ENCODE data around the gene TNRC18.

Gene TNRC18

DNA sequence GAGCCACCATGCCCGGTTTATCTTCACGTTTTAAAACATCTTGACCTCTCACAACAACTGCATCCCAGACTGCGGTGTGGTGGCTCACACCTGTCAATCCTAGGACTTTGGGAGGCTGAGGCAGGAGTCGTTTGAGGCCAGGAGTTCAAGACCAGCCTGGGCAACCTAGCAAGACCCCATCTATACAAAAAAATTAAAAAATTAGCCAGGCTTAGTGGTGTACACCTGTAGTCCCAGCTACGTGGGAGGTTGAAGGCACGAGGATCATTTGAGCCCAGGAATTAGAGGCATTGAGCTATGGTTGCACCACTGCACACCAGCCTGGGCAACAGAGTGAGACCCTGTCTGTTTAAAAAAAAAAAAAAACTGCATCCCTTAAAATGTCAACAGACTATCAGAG, 20.2 kb downstream of the TNRC18 start:
- no peak for DNase-seq (ENCODE audit: low spot score)

DNA sequence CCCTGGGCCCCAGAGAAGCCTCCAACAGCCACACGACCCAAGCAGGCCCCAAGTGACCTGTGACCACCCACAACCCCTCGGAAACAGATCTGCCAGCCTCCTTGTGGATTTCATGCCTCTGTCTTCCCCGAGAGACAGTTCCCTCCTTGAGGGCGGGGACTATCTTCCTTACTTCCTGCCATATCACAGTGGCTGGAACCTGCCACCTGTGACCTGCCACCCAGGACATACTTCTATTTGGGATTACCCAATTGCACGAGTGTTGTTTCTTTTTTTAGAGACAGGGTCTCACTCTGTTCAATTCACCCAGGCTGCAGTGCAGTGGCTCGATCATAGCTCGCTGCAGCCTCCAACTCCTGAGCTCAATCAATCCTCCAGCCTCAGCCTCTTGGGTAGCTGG, 25.9 kb downstream of the TNRC18 start:
- no peak for DNase-seq (ENCODE audit: low spot score)

DNA sequence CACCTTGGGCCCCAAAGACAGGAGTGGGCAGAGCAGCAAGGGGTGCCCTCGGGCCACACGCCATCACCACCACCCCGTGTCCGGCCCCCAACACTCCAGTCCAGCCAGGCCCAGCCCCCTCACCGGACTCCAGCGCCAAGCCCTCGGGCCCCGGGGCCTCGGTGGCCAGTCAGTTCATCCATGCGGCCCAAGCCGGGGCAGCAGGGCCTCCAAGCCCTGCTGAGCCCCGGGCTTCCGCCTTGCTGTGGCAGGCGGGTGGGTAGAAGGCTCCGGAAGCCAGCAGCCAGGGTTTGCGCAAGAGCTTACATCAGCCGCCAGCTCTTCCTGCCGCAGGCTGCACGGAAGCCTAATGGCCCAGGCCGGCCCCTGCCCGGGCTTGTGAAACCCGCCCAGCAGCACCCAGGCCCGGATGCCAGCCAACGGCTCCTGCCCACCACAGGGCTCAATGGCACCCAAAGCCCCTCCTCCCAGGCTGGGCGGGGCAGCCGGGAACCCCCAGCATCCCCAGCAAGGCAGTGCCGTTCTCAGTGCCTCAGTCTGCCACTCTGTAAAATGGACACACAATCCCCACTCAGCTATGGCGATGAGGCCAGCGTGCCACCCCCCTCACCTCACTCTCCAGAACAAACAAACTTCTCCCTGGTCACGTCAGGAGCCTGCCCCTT, 26.5 kb downstream of the TNRC18 start:
- peak; percentile 91 for DNase-seq (ENCODE audit: low spot score)

DNA sequence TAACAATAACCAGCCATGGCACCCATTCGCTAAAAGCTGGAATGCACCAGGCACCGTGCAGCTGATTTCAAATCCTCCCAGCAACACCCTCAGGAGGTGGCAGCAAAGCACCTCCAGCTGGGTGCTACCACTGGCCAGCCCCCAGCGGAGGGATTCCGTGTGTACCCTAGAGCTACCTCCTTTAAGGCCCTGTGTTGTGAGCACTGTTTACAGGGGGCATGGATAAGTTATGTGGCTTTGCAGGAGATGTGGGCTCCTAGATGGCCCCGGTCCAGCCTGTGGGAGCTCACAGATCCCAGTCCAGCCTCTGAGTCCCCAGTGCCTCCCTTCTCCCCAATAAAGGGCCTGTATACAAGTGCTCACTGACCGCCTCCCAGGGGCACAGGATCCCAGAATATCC, 27.1 kb downstream of the TNRC18 start:
- DNase-seq (ENCODE audit: low spot score), result peak; percentile 62

DNA sequence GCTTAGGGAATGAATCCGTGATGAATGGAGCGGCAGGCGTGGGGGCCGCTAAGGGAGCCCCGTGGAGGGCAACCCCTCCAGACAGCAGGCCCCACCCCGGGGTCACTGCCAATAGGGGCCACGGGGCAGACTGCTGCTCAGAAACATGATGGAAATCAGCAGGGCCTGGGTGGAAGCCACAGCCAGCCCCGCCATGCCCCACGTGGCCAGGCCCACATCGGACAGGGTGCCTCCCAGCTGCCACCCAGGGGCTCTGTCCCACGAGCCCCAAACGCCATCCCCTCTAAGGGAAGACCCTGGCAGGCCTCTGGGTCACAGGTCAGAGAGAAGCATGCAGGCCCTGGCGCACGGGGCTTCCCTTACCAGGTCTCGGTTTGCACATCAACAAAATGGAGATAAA, 28.4 kb downstream of the TNRC18 start:
- no peak for DNase-seq (ENCODE audit: low spot score)

DNA sequence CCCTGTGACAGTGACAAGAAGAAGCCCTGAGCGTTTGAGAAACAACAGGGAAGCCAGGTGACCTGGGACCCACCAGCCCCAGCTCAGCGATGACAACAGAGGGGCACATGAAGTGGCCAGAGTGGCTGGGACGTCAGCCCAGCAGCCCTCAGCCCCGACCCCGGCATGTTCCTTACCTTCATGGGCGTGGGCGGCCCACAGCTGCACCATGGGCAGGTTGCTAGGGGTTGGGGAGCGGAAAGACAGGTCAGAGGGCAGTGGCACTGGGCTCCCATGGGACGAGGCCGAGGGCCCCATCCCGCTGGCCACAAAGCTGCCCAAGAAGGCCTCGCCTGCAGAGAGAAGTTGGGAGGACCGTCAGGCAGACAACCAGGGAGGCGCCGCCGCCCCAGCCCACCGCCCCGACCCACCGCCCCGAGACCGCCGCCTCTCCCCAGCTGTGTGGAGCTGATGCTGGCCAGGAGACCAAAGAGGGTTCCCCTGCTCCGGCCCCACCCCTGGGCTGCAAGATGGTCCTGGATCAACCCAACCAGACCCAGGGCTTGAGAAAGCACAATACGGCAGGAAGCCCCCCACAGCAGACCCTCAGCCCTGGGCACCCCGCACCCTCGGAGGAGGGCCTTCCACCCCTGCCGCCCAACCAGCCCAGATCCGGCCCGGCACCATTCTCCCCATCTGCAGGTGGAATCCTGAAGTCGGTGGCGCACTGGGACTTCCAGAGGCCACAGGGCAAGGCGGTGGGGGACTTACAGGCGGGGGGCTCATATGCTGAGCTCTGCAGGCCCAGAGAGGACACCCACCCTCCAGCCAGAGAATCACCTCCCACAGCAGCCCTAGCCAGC, 29.1 kb downstream of the TNRC18 start:
- DNase-seq (ENCODE audit: low spot score), result no peak

DNA sequence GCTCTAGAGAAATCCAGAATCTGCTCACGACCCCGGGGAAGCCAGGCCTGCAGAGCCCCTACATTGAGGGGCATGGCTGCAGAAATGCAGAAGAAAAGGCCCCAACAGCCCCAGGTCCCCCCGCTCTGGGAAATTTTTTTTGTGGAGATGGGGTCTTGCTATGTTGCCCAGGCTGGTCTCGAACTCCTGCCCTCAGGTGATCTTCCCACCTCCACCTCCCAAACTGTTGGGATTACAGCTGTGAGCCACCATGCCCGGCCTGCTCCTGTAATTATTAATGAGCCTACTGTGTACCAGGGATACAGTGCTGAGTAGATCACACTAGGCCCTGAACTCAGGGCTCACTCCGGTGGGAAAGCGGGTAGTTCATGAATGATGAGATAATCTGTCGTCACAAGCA, 29.9 kb downstream of the TNRC18 start:
- DNase-seq (ENCODE audit: low spot score), result no peak

DNA sequence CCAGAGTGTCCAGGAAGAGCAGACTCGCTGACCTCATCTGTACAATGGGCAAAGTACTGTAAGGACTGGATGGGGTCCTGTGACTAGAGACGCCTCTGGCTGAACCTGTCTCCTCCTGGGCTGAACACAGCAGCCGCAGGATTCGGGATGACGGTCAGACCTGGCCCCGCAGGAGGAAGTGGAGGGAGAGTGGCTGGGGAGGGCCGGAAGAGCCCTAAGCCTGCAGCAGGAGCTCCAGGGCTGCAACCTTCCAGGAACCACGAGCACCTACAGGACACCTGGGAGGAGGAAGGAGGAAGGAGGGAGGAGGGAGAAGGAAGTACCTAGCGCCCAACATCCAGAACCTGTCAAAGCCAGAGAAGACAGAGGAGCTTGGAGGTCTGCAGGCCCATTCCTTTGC, 30.3 kb downstream of the TNRC18 start:
- DNase-seq (ENCODE audit: low spot score), result no peak

DNA sequence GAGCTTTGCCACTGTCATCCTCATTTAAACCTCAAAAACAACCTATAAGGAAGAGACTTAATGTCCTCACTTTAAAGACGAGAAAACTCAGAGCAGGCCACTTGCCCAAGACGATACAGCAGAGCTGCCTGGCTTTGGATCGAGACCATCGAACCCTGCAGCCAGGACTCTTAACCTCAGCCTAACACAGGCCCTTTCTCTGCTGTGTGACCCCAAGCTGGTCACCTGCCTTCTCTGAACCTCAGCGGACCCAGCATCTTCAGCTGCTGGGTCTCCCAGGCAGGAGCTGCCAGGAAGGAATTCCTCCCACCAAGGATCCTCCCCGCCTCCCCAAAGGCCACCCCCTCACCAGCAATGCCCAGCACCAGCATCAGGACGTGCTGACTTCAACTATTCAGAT, 32.7 kb downstream of the TNRC18 start:
- no peak for DNase-seq (ENCODE audit: low spot score)

DNA sequence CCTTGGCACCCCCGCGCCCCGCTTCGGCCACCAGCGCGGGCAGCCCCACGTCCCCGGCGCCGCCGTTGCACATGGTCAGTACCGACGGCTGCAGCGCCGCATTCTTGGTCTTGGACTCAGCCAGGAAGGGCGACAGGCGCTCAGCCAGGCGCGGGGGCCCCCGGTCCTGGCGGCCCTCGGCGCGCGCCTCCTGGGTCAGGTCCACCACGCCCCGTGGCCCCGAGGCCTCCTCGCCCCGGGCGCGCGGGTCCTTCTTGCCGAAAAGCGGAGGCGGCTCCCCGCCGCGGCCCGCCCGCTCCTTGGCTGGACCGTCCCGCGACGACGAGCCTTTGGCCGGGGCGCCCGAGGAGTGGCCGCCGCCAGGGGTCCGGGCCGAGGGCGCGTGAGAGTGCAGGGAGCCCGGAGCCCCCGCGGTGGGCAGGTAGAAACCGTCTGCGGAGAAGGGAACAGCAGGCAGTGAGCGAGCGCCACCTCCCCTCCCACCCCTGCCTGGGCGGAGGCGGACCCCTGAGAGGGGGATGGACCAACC, 34.7 kb downstream of the TNRC18 start:
- no peak for DNase-seq (ENCODE audit: low spot score)

DNA sequence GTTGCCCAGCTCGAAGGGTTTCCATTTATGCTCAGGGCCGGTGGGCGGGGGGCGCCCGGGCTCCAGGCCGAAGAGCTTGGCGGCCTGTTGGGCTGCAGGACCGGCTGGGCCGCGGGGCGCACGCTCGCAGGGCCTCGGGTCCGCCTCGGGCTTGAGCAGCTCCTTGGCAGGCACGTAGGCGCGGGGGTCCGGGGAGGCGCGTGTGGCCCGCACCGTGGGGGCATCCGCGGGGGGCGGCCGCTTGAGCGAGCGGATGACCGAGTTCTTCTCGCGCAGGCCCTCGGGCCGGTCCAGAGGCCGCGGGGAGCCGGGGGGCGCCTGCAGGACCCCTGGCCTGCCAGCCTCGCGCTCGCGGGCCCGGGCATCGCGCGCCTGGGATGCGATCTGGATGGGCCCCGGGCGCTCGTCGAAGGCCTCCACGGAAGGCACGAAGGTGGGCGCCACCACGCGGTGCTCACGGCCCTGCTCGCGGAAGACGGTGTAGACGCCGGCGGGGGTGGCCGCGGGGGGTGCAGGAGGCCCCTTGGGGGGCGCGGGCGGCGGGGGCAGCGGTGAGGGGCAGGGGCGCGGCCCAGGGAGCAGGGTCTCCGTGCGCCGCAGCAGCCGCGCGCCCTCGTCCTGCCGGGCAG, 35.2 kb downstream of the TNRC18 start:
- no peak for DNase-seq (ENCODE audit: low spot score)

DNA sequence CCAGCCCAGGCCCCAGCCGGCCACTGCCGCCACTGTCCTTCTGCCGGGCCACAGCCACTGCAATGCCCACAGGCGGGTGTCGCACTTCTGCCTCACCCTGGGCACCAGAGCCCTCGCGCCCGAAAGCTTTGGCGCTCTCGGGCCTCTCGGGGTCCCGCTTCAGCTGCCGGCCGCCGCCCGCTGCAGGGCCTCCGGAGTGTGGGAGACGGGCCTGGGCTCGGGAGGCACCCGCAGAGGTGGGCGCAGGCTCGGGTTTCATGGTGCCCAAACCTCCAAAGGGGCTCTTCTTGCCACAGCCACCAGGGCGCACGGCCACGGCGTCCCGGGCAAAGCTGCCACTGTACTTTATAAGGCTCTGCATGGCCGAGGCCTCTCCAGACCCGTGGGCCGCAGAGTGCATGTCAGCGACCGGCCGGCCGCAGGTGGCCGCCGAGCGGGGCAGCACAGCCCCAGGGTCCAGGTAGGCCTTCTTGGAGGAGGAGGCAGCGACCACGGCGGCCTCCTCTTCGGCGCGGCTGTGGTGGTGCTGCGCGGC, 35.9 kb downstream of the TNRC18 start:
- no peak for DNase-seq (ENCODE audit: low spot score)

DNA sequence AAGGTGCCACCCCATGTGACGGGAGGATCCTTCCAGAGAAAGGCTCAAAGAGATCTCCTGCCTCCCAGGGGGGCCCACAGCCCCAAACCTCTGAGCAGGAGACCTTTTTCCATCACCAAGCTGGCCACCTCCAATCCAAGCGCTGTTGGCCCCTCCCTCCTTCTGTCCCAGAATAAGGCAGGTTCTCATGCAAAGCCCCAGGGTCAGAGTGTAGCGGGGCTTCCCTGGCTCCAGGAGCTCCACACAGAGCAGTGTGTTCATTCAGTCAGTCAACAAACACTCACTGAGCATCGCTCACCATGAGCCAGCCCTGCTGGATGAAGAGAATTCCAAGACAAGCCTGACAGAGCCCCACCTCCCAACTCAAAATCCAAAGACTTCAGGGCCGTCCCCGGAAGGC, 39.0 kb downstream of the TNRC18 start:
- no peak for DNase-seq (ENCODE audit: low spot score)

DNA sequence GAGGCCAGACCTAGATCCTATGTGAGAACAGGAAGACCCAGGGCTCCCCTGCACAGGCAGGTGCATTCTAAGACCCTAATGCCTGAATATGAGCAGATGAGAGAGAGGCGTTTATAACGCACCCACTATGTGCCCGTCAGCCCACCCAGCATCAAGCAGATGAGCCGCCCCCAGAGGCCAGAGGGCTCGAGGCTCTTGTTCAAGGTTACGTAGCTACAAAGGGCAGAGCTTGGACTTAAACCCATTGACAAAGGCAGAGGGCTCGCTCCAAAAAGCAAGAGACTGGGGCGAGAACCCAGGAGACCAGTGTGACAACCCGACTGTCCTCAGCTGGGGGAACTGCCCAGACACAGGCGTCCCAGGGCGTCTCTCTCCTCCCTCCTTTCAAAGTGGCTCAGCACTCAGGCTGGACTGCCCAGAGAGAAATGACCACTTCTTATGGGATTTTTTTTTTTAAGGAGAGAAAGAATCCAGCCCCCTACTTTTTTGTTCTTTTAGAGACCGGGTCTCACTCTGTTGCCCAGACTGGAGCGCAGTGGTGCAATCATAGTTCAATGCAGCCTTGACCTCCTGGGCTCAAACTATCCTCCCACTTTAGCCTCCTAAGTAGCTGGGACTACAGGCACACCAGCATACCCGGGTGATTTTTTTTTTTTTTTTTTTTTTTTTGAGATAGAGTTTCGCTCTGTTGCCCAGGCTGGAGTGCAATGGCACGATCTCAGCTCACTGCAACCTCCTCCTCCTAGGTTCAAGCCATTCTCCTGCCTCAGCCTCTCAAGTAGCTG, 40.1 kb downstream of the TNRC18 start:
- DNase-seq (ENCODE audit: low spot score), result no peak

DNA sequence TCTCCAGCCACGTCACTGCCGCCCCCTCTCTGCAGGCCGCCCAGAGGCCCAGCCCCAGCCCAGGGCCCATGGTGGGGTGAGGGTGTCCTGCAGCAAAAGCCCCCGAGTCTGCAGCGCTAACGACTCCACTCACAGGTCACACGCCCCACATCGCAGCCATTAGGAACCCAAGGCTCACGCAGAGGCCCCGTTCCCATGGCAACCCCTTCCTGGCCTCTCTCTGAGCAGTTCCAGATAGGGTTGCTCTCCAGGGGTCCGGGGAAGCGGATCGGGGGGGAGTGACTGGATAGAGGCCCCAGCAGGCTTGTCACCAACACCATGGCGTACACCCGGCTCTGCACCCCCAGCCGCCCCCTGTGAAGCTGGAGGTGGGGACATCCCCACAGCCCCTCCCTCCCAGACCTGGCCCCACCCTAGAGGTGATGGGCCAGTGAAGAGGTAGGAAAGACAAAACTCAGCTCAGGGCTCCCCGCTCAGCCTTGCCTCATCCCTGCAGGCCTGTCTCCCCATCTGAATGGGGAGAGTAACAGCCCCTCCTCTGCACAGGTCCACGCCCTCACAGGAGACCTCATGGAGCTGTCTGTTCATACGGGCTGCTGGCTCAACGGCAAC, 41.2 kb downstream of the TNRC18 start:
- no peak for DNase-seq (ENCODE audit: low spot score)

DNA sequence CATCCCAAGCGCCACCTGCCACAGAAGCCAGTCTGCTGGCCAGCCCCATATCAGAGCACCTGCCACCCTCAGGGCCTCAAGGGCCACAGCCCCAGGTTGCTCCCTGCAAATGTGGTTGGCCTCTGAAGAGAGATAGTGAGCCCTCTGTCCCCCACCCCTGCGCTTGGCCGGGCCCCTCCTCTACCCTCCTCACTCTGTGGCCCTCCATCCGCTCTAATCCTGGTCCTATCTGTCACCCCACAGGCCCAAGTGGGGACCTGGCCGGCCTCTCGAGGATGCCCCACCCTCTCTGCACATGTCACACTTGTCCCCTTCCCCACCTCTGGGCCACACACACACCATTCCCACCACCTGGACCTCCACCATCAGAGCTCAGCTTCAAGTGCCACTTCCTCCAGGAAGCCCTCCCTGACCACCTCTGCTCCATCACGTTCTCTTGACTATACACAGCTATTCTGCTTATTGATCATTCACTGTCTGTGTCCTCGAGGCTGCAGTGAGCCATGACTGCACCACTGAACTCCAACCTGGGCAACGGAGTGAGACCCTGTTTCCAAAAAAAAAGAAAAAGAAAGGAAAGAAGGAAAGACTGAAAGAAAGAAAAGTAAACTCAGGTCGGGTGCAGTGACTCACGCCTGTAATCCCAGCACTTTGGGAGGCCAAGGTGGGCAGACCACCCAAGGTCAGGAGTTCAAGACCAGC, 42.4 kb downstream of the TNRC18 start:
- DNase-seq (ENCODE audit: low spot score), result no peak

DNA sequence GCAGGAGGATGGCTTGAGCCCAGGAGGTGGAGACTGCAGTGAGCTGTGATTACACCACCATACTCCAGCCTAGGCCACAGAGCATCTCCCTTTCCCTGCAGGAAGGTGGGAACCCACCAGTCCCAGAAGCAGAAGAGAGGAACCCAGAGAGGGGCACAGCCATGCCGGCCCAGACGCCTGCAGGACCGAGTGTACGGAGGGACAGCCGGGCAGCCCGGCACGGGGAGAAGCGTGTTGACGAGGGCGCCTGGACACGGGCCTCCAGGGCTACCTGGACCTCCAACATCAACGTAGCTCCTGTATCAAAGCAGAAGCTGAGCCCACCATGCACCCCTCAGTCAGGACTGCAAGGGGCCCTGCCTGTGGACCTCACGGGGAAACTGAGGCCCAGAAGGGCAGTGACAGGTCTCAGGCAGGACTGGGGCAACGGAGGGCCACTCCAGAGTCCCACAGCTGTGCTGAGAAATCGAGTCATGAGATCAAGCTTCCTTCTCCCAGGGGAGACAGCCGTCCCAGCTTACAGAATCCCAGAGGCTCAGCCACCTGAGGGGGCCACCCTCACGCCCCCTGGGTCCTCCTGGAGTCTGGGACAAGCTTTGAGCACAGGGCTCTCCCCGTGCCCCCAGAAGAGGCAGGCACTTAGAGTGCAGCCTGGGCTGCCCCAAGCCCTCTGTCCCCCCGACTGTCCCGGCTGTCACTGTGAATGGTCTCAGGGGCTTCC, 43.1 kb downstream of the TNRC18 start:
- no peak for DNase-seq (ENCODE audit: low spot score)

DNA sequence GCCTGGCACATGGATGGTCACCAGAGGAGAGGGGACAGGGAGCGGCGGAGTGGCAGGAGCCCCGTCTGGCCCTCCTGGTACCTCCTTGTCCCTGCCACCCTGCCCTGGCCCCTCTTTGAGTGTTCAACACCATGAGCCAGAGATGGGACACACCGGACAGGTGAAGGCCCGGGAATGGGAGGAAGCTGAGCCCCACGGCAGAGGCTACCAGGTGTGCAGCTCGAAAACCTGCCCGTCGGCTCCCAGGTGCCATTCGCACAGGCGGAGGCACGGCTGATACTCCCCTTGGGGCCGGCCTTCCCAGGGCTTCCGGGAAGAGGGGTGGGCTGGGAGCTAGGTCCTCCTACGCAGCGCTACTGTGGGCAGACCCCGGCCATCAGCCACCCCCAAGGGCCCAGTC, 44.1 kb downstream of the TNRC18 start:
- DNase-seq (ENCODE audit: low spot score), result no peak

DNA sequence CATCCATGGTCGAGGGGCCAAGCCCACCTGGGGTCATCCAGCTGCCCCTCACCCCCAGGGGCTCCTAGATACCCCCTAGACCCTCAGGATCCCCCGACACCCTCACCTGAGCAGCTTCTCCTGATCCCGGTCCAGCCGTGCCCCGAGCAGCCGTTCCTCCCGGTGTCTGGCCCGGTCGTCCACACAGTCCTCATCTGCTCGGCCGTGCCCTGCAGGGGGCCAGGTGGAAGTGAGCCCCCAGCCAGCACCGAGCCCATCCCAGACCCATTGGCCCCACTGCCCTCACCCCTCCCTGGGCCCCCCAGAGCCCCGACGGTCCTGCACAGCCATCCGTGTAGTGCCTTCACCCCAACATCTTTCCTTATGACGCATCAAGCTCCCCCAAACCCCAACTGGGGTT, 45.8 kb downstream of the TNRC18 start:
- DNase-seq (ENCODE audit: low spot score), result no peak

DNA sequence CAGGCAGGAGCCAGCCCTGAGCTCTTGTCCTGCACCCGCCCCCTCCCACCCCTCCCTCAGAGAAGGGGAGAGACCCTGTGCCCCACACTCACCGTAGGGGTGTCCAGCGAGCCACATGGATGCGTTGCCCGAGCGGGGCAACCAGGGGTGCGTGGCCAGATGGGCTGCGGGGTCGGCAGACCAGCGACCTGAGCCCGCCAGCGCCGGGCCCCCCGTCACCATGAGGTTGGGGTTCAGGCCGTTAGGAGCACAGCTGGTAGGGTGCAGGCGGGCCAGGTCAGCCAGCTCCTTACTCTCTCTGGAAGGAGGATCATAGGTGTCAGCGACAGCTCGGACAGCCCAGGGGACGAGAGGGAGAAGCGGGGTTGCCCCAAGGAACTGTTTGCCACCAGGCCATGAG, 46.4 kb downstream of the TNRC18 start:
- no peak for DNase-seq (ENCODE audit: low spot score)
